Measurements from ENCODE around the gene KRT4.

The KRT4 gene

DNA sequence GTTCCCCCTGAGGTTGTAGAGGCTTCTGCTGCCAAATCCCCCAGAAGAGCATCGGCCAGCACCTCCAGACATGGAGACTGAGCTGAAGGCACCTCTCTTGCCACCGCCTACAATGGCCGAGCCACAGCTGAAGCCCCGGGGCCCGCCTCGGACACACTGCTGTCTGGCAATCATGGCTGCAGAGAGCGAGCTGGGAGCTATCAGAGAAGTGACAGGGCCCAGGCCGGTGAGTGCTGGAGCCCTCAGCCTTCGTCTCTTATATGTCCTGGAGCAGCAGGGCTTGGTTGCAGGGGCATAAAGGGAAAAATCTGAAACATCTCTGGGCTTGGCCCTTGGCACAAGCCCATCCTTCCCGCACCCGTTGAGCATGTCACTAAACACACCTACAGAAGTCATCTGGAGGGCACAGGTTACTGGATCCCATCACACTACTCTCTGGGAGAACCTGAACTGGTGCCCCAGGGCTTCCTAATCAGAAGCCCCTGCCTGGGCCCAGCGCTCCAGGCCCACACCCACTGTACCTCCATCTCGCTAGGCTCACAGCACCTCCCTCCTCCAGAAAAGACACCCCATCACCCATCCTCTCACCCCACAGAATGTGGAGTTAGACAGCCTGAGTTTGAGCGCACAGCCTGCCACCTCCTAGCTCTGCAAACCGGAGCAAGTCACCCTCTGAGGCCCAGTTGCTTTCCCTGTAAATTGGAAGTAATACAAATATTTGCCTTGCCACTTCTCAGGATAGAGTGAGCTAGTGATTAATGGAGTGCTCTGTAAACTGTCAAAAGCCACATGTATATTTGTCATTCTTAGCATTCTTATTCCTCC, at the start of gene KRT4:
Gene KRT4, minus strand, starts transcription at position 232 of the 825 bp plus-strand sequence. Its CDS starts 58 bp downstream, at position 174.
- Histone ChIP-seq H3K9ac (no peak within 1 kb of the TSS), H3K4me3 (ENCODE audit: low read depth, low read length) (no peak within 1 kb of the TSS), H3K79me2 (no peaks in the 10 kb centered on the region), H3K27ac (no peak within 1 kb of the TSS), H3K4me2 (ENCODE audit: low read length) (no peak within 1 kb of the TSS), H3K27me3 (ENCODE audit: control insufficient read depth, insufficient read depth, low read length) (no peaks in the 10 kb centered on the region), H3K36me3 (ENCODE audit: control insufficient read depth, insufficient read depth, low read length) (no peaks in the 10 kb centered on the region), H2AFZ (no peak within 1 kb of the TSS), H3K9me3 (ENCODE audit: control insufficient read depth, low read length) (no peaks in the 10 kb centered on the region), H3K4me1 (peaks cover 9% of the 10 kb centered on the region)
- TF ChIP-seq, protein P1, sequence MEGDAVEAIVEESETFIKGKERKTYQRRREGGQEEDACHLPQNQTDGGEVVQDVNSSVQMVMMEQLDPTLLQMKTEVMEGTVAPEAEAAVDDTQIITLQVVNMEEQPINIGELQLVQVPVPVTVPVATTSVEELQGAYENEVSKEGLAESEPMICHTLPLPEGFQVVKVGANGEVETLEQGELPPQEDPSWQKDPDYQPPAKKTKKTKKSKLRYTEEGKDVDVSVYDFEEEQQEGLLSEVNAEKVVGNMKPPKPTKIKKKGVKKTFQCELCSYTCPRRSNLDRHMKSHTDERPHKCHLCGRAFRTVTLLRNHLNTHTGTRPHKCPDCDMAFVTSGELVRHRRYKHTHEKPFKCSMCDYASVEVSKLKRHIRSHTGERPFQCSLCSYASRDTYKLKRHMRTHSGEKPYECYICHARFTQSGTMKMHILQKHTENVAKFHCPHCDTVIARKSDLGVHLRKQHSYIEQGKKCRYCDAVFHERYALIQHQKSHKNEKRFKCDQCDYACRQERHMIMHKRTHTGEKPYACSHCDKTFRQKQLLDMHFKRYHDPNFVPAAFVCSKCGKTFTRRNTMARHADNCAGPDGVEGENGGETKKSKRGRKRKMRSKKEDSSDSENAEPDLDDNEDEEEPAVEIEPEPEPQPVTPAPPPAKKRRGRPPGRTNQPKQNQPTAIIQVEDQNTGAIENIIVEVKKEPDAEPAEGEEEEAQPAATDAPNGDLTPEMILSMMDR (IDR thresholded peaks at IDR 0.05), result no peak

DNA sequence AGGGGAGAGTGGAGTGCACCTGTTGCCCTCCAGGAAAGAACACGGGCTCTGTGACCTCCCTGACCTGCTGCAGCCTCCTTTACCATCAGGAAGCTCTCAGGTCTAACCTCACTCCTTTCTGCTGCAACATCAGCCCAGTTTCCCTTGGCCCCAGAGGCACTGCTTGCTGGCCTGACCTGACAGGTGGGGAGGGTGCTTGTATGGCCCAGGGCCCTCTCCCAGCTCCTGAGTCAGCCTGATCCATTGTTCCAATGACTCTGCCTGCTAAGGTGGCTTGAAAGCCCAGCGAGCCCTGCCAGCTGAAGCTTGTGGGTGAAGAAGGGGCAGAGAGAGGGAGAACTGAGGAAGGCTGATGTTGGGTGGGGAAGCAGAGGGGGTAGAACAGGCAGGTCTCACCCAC, 48.1 kb upstream of the KRT4 start:
- Histone ChIP-seq H3K4me2 (ENCODE audit: low read length) (no peak overlapping the region), H2AFZ (no peak overlapping the region), H3K27me3 (ENCODE audit: control insufficient read depth, insufficient read depth, low read length) (no peaks in the 10 kb centered on the region), H3K9ac (no peak overlapping the region), H3K36me3 (ENCODE audit: control insufficient read depth, insufficient read depth, low read length) (no peaks in the 10 kb centered on the region), H3K4me1 (no peaks in the 10 kb centered on the region), H3K79me2 (no peaks in the 10 kb centered on the region), H3K9me3 (ENCODE audit: control insufficient read depth, low read length) (no peaks in the 10 kb centered on the region), H3K4me3 (ENCODE audit: low read depth, low read length) (no peak overlapping the region), H3K27ac (no peak overlapping the region)
- TF ChIP-seq, protein P1 (IDR thresholded peaks at IDR 0.05), result no peak

DNA sequence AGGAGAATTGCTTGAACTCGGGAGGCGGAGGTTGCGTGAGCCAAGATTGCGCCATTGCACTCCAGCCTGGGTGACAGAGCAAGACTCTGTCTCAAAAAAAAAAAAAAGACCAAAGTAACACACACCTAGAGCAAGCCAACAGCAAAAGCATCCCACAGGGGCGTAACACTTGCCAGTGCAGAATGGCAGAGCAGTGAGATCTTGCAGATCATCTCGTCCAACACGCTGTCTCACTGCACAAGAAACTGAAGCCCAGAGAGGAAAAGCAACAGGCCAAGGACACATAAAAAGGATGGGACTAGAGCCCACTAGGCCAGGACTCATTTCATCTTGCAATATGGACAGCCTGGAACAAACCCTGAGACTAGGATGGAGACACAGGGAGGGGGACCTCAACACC, 47.6 kb upstream of the KRT4 start:
- TF ChIP-seq, protein P1 (IDR thresholded peaks at IDR 0.05), result no peak
- no peaks in the 10 kb centered on the region for H3K36me3 ChIP-seq (ENCODE audit: control insufficient read depth, insufficient read depth, low read length)
- H3K27ac ChIP-seq, result no peak overlapping the region
- H3K79me2 ChIP-seq, result no peaks in the 10 kb centered on the region
- H3K9ac ChIP-seq, result no peak overlapping the region
- H3K4me1 ChIP-seq, result no peaks in the 10 kb centered on the region
- H3K27me3 ChIP-seq (ENCODE audit: control insufficient read depth, insufficient read depth, low read length), result no peaks in the 10 kb centered on the region
- no peak overlapping the region for H3K4me3 ChIP-seq (ENCODE audit: low read depth, low read length)
- no peak overlapping the region for H3K4me2 ChIP-seq (ENCODE audit: low read length)
- H3K9me3 ChIP-seq (ENCODE audit: control insufficient read depth, low read length), result no peaks in the 10 kb centered on the region
- no peak overlapping the region for H2AFZ ChIP-seq

DNA sequence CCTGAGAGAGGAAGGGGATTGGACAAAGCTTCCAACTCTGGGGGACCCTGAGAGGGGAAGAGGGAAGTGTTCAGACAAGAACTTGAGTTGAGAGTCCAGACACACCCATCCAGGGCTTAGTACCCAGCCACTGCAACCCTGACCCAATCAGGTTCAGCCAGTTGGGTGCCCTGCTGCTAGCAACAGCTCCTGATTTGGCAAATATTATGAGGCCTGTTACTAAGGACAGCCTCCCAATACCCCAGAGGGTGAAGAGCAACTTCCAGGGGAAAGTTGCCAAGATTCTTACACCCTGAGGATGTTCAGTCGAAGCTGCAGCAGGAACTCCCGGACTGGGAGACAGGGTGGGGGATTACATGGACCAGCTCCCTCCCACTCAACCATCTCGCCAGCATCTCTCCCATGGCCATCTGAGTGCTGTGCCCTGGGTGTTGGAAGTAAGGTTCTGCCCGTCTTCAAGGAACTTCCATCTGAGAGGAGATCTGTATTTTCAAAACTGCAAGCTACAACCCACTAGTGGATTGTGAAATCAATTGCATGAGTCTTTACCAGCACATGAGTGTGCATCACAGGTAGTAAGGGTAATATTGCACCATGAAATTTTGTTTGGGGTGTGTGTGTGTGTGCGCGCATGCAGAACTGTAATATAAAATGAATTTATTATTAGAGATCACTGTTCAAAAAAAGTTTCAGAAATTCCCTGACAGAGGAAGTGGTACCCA, 46.3 kb upstream of the KRT4 start:
- no peak overlapping the region for H2AFZ ChIP-seq
- H3K36me3 ChIP-seq (ENCODE audit: control insufficient read depth, insufficient read depth, low read length), result no peaks in the 10 kb centered on the region
- no peak overlapping the region for H3K4me3 ChIP-seq (ENCODE audit: low read depth, low read length)
- H3K9ac ChIP-seq, result no peak overlapping the region
- H3K4me2 ChIP-seq (ENCODE audit: low read length), result no peak overlapping the region
- TF ChIP-seq, protein P1 (IDR thresholded peaks at IDR 0.05), result no peak
- H3K4me1 ChIP-seq, result no peaks in the 10 kb centered on the region
- no peak overlapping the region for H3K27ac ChIP-seq
- H3K9me3 ChIP-seq (ENCODE audit: control insufficient read depth, low read length), result no peaks in the 10 kb centered on the region
- no peaks in the 10 kb centered on the region for H3K79me2 ChIP-seq
- no peaks in the 10 kb centered on the region for H3K27me3 ChIP-seq (ENCODE audit: control insufficient read depth, insufficient read depth, low read length)
